Right lobe of liver (tissue), 6 donors: ENCODE results near the gene OPTN. TPM values are rescaled to one million over a fixed set of nuclear protein-coding genes. Genes with fewer than 3 reads are reported as not detected.
A peak's percentile ranks its signal among the peaks of the same experiment; 100 is the strongest.

Source experiments
- ATAC-seq, 4 donors: fragments of 200-7000 bp; cut with Tn5 transposase; one replicate each; pipeline ENCODE4 v1.9.1; 2020; ENCODE audit warnings: mild to moderate bottlenecking in 4 of 4, moderate library complexity in 4 of 4
- DNase-seq, 3 donors: peaks; one replicate each; pipeline ENCODE4 v3.0.0-alpha.2; 2020
- H3K27ac ChIP-seq, 3 donors: fragments of 200-600 bp; one replicate each; pipeline ENCODE4 v1.8.0; 2022
- H3K27me3 ChIP-seq, 2 donors: fragments of 200-600 bp; one replicate each; pipeline ENCODE4 v1.8.0; 2022
- H3K36me3 ChIP-seq, 4 donors: fragments of 200-600 bp; sonication (generic) in 1 of 4; one replicate each; pipeline versions ENCODE4 v1.5.1 to v1.8.0; 2017 to 2022; ENCODE audit warnings: control low read depth in 1 of 4
- H3K4me1 ChIP-seq, 4 donors: fragments of 200-600 bp; sonication (generic) in 1 of 4; one replicate each; pipeline versions ENCODE4 v1.5.1 to v1.8.0; 2017 to 2022; ENCODE audit warnings: control low read depth in 1 of 4
- H3K4me3 ChIP-seq, 3 donors: fragments of 200-600 bp; one replicate each; pipeline ENCODE4 v1.8.0; 2022
- H3K9me3 ChIP-seq, 4 donors: fragments of 200-600 bp; sonication (generic) in 1 of 4; one replicate each; pipeline versions ENCODE4 v1.5.1 to v1.8.0; 2017 to 2022; ENCODE audit warnings: control low read depth in 1 of 4
- CTCF ChIP-seq, 4 donors: fragments of 200-600 bp in 3 of 4; fragments of 450-650 bp in 1 of 4; IDR thresholded peaks; one replicate each; pipeline versions ENCODE4 v1.5.1 to v1.8.0; 2016 to 2022; ENCODE audit warnings: antibody characterized with exemption in 4 of 4, mild to moderate bottlenecking in 2 of 4
- POLR2A ChIP-seq: fragments of 450-650 bp; IDR thresholded peaks from one replicate; pipeline ENCODE4 v1.6.1; 2017; ENCODE audit warnings: antibody characterized with exemption, mild to moderate bottlenecking
- WGBS: methylation state at CpG from one replicate; pipeline ENCODE4 v1.1.6; 2018; ENCODE audit warnings: low coverage, low lambda C conversion rate; ENCODE audit not compliant: insufficient coverage; ENCODE audit errors: missing lambda C conversion rate; 5-methylcytosine and 5-hydroxymethylcytosine counted together
- intact Hi-C, 2 donors: fragments of 100-400 bp; cut with DNase I; formaldehyde crosslinking; loops; one replicate each; pipeline versions ENCODE4 v1.11.2 to v1.14.1; 2022
- total RNA-seq, 6 experiments: library from RNA; depleted of rRNA in 2 of 6; stranded (reverse); fragments of >200 nt in 2 of 6; fragmentation: NEBNext Ultra II Directional in 3 of 6; extraction: Animal tissue kit (Norgen Biotek cat#: 25700) in 3 of 6; gene quantifications; one replicate each; pipeline versions ENCODE4 v1.1.0 to v1.2.4, GENCODE V29; 2016 to 2023
- donor health status: DM: no; HTN: yes; CAD: no.
- donor health status: DM: no; HTN: no; CAD: no.
- donor health status: DM: no; HTN: no; CAD: no.
- donor health status: DM: no; HTN: yes; CAD: no.
- donor health status: DM: no; HTN: yes; CAD: no.

The OPTN gene
- total RNA-seq, 6 experiments from 2014 or later = 30.4 to 70.7 (median 36.9) TPM

- no peaks in the 10 kb centered on the region for H3K36me3 ChIP-seq
- DNase-seq (no peak), ATAC-seq (peak in 3 of 4 donors; percentile 37 to 51 (median 42))
- WGBS = 64% methylated on average over 4 of the region's 7 CpGs
- no peak overlapping the region for H3K27ac ChIP-seq
- no peak overlapping the region for H3K4me3 ChIP-seq
- TF ChIP-seq POLR2A (no peak), CTCF (IDR thresholded peaks at IDR 0.05) (peak; percentile 32 to 42 (median 36))
- intact Hi-C loops = no loop called here
- no peaks in the 10 kb centered on the region for H3K27me3 ChIP-seq
- no peaks in the 10 kb centered on the region for H3K4me1 ChIP-seq
- H3K9me3 ChIP-seq = no peaks in the 10 kb centered on the region
Measured at GRCh38 chr10:13056456-13057077, 43.4 kb upstream of the OPTN start.

GRCh38 chr10:13062803-13063202 is 37.2 kb upstream of the OPTN start:
- WGBS = 76% methylated on average over 4 of the region's 5 CpGs
- H3K36me3 ChIP-seq = no peaks in the 10 kb centered on the region
- H3K27ac ChIP-seq = no peak overlapping the region
- ATAC-seq = no peak
- DNase-seq = no peak
- H3K27me3 ChIP-seq = no peaks in the 10 kb centered on the region
- H3K4me1 ChIP-seq = no peaks in the 10 kb centered on the region
- TF ChIP-seq POLR2A (no peak), CTCF (IDR thresholded peaks at IDR 0.05) (no peak)
- no peaks in the 10 kb centered on the region for H3K9me3 ChIP-seq
- no peak overlapping the region for H3K4me3 ChIP-seq
- intact Hi-C loops = no loop called here

- H3K36me3 ChIP-seq = no peaks in the 10 kb centered on the region
- H3K27me3 ChIP-seq = no peaks in the 10 kb centered on the region
- no peak for TF ChIP-seq CTCF (IDR thresholded peaks at IDR 0.05)
- no peak for TF ChIP-seq POLR2A
- WGBS = 63% methylated on average over 4 of the region's 6 CpGs
- DNase-seq = no peak
- H3K27ac ChIP-seq = no peak overlapping the region
- no peaks in the 10 kb centered on the region for H3K4me1 ChIP-seq
- no peaks in the 10 kb centered on the region for H3K9me3 ChIP-seq
- no peak overlapping the region for H3K4me3 ChIP-seq
- intact Hi-C loops = no loop called here
- ATAC-seq = no peak
Measured at GRCh38 chr10:13066527-13066926, 33.4 kb upstream of the OPTN start.

GRCh38 chr10:13067431-13067830 is 32.5 kb upstream of the OPTN start:
- intact Hi-C loops = no loop called here
- ATAC-seq = no peak
- WGBS = 58% methylated on average over 6 of the region's 7 CpGs
- Histone ChIP-seq H3K4me1 (no peaks in the 10 kb centered on the region), H3K27me3 (no peaks in the 10 kb centered on the region), H3K4me3 (no peak overlapping the region), H3K9me3 (no peaks in the 10 kb centered on the region), H3K27ac (no peak overlapping the region), H3K36me3 (no peaks in the 10 kb centered on the region)
- no peak for DNase-seq
- no peak for TF ChIP-seq POLR2A
- TF ChIP-seq CTCF (IDR thresholded peaks at IDR 0.05) = no peak
